T-helper 2 cell treated with Interferon-gamma antibody and Interleukin-4, amounts not matched to agents 100 ng/mL and 5 ng/mL, for 36 hours (primary cell): Measurements from ENCODE around the gene CLN3. TPM values are rescaled to one million over a fixed set of nuclear protein-coding genes. Genes with fewer than 3 reads are reported as not detected.
"Not testable (repeated sequence)": the region's sequence is repeated elsewhere in the genome, so short reads cannot be mapped to it uniquely, and the experiment has no call there.

ENCODE experiments used
- intact Hi-C: fragments of 100-400 bp; cut with micrococcal nuclease; formaldehyde crosslinking; loops from one replicate; pipeline ENCODE4 v1.15.1; 2023
- total RNA-seq: library from RNA; stranded (reverse); gene quantifications from 2 replicates; pipeline ENCODE4 v1.2.3, GENCODE V29; 2022

Gene CLN3
- total RNA-seq: 52.1 and 52.5 TPM in 2 replicates

- intact Hi-C loops: no loop called here
These were observed at the start of gene CLN3 for GRCh38 chr16:28491970-28492474. Gene CLN3 (minus strand): TSS chr16:28492074. CDS start chr16:28491759, 315 bp downstream.

- intact Hi-C loops: no loop called here
These were observed 48.5 kb upstream of the CLN3 start for GRCh38 chr16:28540346-28540745.

GRCh38 chr16:28538733-28539596 lies 47.1 kb upstream of the CLN3 start, which contains the start of gene NUPR1:
Gene NUPR1 (minus strand): TSS chr16:28538974. CDS start chr16:28538907, 67 bp downstream.
- intact Hi-C loops: no loop called here

- intact Hi-C loops: no loop called here
These were observed 46.3 kb upstream of the CLN3 start for GRCh38 chr16:28537964-28538732.

- intact Hi-C loops: no loop called here
These were observed 45.2 kb upstream of the CLN3 start for GRCh38 chr16:28537076-28537475.

GRCh38 chr16:28534542-28535373 lies 42.9 kb upstream of the CLN3 start:
- intact Hi-C loops: no loop called here

- intact Hi-C loops: no loop called here
These were observed 41.2 kb upstream of the CLN3 start for GRCh38 chr16:28532940-28533647.

- intact Hi-C loops: no loop called here
These were observed 40.2 kb upstream of the CLN3 start for GRCh38 chr16:28531777-28532744.

GRCh38 chr16:28529124-28529523 lies 37.2 kb upstream of the CLN3 start:
- intact Hi-C loops: no loop called here

- intact Hi-C loops: no loop called here
These were observed 36.6 kb upstream of the CLN3 start for GRCh38 chr16:28528463-28528867.

GRCh38 chr16:28527985-28528384 lies 36.1 kb upstream of the CLN3 start:
- intact Hi-C loops: no loop called here

- intact Hi-C loops: not testable (repeated sequence)
These were observed 35.4 kb upstream of the CLN3 start for GRCh38 chr16:28527100-28527785.

- intact Hi-C loops: no loop called here
These were observed 34.6 kb upstream of the CLN3 start for GRCh38 chr16:28526201-28527099.

- intact Hi-C loops: no loop called here
These were observed 32.9 kb upstream of the CLN3 start for GRCh38 chr16:28524681-28525171.

GRCh38 chr16:28522792-28523191 lies 30.9 kb upstream of the CLN3 start:
- intact Hi-C loops: no loop called here

- intact Hi-C loops: no loop called here
These were observed 29.6 kb upstream of the CLN3 start for GRCh38 chr16:28521436-28521835.

- intact Hi-C loops: no loop called here
These were observed 28.8 kb upstream of the CLN3 start for GRCh38 chr16:28520672-28521071.

- intact Hi-C loops: no loop called here
These were observed 22.4 kb upstream of the CLN3 start for GRCh38 chr16:28514246-28514645.
